HG03378 (cell line): ENCODE results near the gene UBAP2.
"Not testable (repeated sequence)": the region's sequence is repeated elsewhere in the genome, so short reads cannot be mapped to it uniquely, and the experiment has no call there.

Experiments
- ATAC-seq: cut with Tn5 transposase; IDR thresholded peaks from one replicate; pipeline ENCODE4 v1.9.1; 2021; ENCODE audit warnings: mild to moderate bottlenecking, moderate library complexity; ENCODE audit not compliant: unreplicated experiment

UBAP2 gene

GRCh38 chr9:33992632-33993031, 56.1 kb downstream of the UBAP2 start:
- ATAC-seq, result no peak

- peak; percentile 95 for ATAC-seq
Observed at GRCh38 chr9:33988219-33988890, 60.3 kb downstream of the UBAP2 start.

- ATAC-seq, result no peak
Observed at GRCh38 chr9:33976414-33976813, 72.3 kb downstream of the UBAP2 start.

GRCh38 chr9:33972698-33973097, 76.0 kb downstream of the UBAP2 start:
- ATAC-seq, result no peak

- no peak for ATAC-seq
Observed at GRCh38 chr9:33964086-33964768, 84.5 kb downstream of the UBAP2 start.

GRCh38 chr9:33962468-33962867, 86.2 kb downstream of the UBAP2 start:
- not testable (repeated sequence) for ATAC-seq

- no peak for ATAC-seq
Observed at GRCh38 chr9:33959725-33960124, 89.0 kb downstream of the UBAP2 start.

GRCh38 chr9:33956544-33956943, 92.1 kb downstream of the UBAP2 start:
- ATAC-seq, result no peak

GRCh38 chr9:33952066-33952465, 96.6 kb downstream of the UBAP2 start:
- ATAC-seq, result no peak

- no peak for ATAC-seq
Observed at GRCh38 chr9:33950371-33950770, 98.3 kb downstream of the UBAP2 start.

- no peak for ATAC-seq
Observed at GRCh38 chr9:33946779-33947535, 101.7 kb downstream of the UBAP2 start.

GRCh38 chr9:33943389-33943788, 105.3 kb downstream of the UBAP2 start:
- no peak for ATAC-seq

- no peak for ATAC-seq
Observed at GRCh38 chr9:33942471-33943083, 106.1 kb downstream of the UBAP2 start.

GRCh38 chr9:33939924-33940874, 108.5 kb downstream of the UBAP2 start:
- no peak for ATAC-seq

- ATAC-seq, result no peak
Observed at GRCh38 chr9:33934188-33934878, 114.4 kb downstream of the UBAP2 start.

- ATAC-seq, result no peak
Observed at GRCh38 chr9:33932078-33932807, 116.4 kb downstream of the UBAP2 start.

GRCh38 chr9:33931326-33931725, 117.4 kb downstream of the UBAP2 start:
- no peak for ATAC-seq

- ATAC-seq, result no peak
Observed at GRCh38 chr9:33927694-33928093, 121.0 kb downstream of the UBAP2 start.
